Effector memory CD8-positive, alpha-beta T cell (primary cell): ENCODE results near the gene BLTP3A.
A peak's percentile ranks its signal among the peaks of the same experiment; 100 is the strongest.

Experiments
- ATAC-seq: fragments of 150-1000 bp; cut with Tn5 transposase; replicated peaks from 2 replicates; pipeline ENCODE4 v1.10.0; 2021; ENCODE audit warnings: mild to moderate bottlenecking, moderate library complexity
- DNase-seq, 3 experiments: peaks; one replicate each; pipeline ENCODE4 v3.0.0; 2021
- H3K27ac Mint-ChIP-seq, 2 donors: one replicate each; pipeline ENCODE4 v1.8.0; 2022; ENCODE audit warnings: mild to moderate bottlenecking in 2 of 2, mixed read lengths in 2 of 2, moderate library complexity in 2 of 2
- H3K27me3 Mint-ChIP-seq, 2 donors: one replicate each; pipeline ENCODE4 v1.8.0; 2022; ENCODE audit warnings: mixed read lengths in 2 of 2
- H3K36me3 Mint-ChIP-seq: one replicate; pipeline ENCODE4 v1.8.0; 2022; ENCODE audit warnings: mild to moderate bottlenecking, moderate library complexity, mixed read lengths; ENCODE audit not compliant: insufficient read depth
- H3K4me1 Mint-ChIP-seq, 2 donors: one replicate each; pipeline ENCODE4 v1.8.0; 2022; ENCODE audit warnings: low read depth in 2 of 2, mixed read lengths in 2 of 2
- H3K4me3 Mint-ChIP-seq, 2 donors: one replicate each; pipeline ENCODE4 v1.8.0; 2022; ENCODE audit warnings: mild to moderate bottlenecking in 2 of 2, mixed read lengths in 2 of 2, moderate library complexity in 2 of 2
- H3K9me3 Mint-ChIP-seq, 2 donors: one replicate each; pipeline ENCODE4 v1.8.0; 2022; ENCODE audit warnings: mixed read lengths in 2 of 2

Gene BLTP3A

DNA sequence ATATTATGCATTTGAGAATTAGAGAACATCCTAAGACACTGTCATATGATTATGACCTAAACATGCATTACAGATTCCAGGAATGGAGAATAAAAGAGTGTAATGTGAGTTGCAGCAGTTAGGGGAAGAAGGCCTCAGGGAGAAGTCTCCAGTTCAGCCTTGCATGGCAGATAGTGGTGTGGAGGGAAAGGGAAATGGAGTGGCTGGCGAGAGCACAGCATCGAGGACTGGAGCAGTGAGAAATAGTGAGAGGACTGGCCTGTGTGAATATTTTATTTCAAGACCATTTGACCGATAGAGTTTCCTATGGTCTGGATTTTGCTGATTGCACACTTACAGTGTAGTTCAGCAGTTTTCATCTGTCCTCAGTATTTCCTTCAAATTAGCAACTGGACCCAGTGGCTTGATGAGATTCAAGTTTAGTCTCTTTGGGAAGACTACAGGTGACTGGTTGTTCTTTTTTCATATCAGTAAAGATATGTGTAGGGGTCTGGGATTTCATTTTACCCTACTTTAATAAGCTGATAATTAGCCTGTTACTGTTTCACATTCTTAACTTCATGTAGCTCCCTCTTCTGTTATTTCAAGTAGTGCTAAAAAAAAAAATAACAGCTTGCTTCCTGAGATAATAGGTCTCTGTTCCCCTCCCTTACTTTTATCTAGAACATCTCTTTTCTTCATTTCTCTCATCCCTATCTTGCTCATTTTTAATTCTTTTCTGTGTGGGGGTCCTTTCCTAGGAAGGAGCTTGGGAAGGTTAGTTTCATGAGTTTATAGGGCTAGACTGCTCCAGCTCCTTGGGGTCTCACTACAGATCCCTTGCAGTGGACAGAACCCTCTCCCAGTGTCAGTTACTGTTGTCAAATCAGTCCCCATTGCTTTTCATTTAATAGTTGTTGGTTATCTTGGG lies 27.9 kb downstream of the BLTP3A start:
- ATAC-seq (no peak), DNase-seq (no peak)
- Mint-ChIP-seq H3K9me3 (no peaks in the 10 kb centered on the region), H3K27ac (peak overlapping the region; percentile 44 to 59), H3K4me3 (no peak overlapping the region), H3K4me1 (peaks cover 4 to 5% of the 10 kb centered on the region in 2 donors), H3K36me3 (peaks cover 17% of the 10 kb centered on the region), H3K27me3 (no peaks in the 10 kb centered on the region)

GRCh38 chr6:34829137-34829536 lies 37.3 kb downstream of the BLTP3A start:
- ATAC-seq (no peak), DNase-seq (no peak)
- Mint-ChIP-seq H3K9me3 (no peaks in the 10 kb centered on the region), H3K4me3 (no peak overlapping the region), H3K36me3 (peaks cover 50% of the 10 kb centered on the region), H3K27ac (no peak overlapping the region), H3K4me1 (no peaks in the 10 kb centered on the region), H3K27me3 (no peaks in the 10 kb centered on the region)

- H3K27ac Mint-ChIP-seq: no peak overlapping the region
- H3K9me3 Mint-ChIP-seq: no peaks in the 10 kb centered on the region
- ATAC-seq (no peak), DNase-seq (no peak)
- peaks cover 31% of the 10 kb centered on the region for H3K36me3 Mint-ChIP-seq
- no peaks in the 10 kb centered on the region for H3K27me3 Mint-ChIP-seq
- H3K4me3 Mint-ChIP-seq: no peak overlapping the region
- no peaks in the 10 kb centered on the region for H3K4me1 Mint-ChIP-seq
These were observed 41.1 kb downstream of the BLTP3A start for GRCh38 chr6:34832942-34833341.

DNA sequence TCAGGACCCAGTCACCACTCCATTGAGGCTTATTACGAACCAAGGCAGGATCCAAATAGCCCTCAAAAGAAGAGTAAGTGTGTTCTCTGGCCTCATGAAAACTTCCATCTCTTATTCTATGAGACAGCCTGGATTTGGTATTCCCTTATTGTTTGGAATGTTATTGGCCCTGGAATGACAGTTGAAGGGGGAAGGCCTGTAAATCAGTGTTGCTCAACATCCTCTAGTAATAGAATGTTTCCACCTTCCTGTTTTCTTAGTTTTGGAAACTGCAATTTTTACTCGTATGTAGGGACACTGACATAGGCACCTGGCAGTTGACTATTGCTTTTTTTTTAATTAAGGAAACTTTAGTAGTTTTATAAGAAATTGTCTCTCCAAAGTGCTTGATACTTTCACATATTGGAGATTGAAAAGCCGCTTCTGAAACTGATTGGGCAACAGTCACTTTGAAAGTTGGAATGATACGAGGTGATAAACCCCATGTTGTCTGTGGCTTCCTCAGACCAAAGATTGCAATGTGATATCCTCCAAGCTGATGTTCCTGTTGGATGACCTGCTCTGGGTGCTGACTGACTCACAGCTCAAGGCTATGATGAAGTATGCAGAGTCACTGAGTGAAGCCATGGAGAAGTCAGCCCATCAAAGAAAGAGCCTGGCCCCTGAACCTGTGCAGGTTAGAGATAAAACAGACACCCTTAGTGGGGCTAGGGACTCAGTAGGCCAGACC lies 43.1 kb downstream of the BLTP3A start:
- no peaks in the 10 kb centered on the region for H3K9me3 Mint-ChIP-seq
- no peak overlapping the region for H3K27ac Mint-ChIP-seq
- DNase-seq (no peak), ATAC-seq (no peak)
- no peak overlapping the region for H3K4me3 Mint-ChIP-seq
- H3K27me3 Mint-ChIP-seq: no peaks in the 10 kb centered on the region
- no peaks in the 10 kb centered on the region for H3K4me1 Mint-ChIP-seq
- peaks cover 17% of the 10 kb centered on the region for H3K36me3 Mint-ChIP-seq

DNA sequence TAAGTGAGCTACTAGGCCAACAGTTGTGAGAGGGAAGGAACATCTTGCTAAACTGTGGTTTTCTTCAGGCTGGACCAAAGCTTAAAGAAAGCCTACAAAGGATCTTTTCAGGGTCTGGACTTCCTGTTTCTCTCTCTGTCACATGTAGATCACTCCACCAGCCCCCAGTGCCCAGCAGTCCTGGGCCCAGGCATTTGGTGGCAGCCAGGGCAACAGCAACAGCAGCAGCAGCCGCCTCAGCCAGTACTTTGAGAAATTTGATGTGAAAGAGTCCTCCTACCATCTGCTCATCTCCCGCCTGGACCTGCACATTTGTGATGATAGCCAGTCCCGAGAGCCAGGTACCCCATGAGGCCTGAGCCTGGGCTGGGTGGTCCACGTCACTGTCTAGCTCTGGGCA lies 44.1 kb downstream of the BLTP3A start:
- Mint-ChIP-seq H3K4me1 (no peaks in the 10 kb centered on the region), H3K9me3 (no peaks in the 10 kb centered on the region), H3K27ac (no peak overlapping the region), H3K4me3 (no peak overlapping the region), H3K27me3 (no peaks in the 10 kb centered on the region), H3K36me3 (peaks cover 17% of the 10 kb centered on the region)
- DNase-seq (no peak), ATAC-seq (no peak)

GRCh38 chr6:34836451-34836850 lies 44.6 kb downstream of the BLTP3A start:
- peaks cover 20% of the 10 kb centered on the region for H3K36me3 Mint-ChIP-seq
- no peak overlapping the region for H3K4me3 Mint-ChIP-seq
- no peak for ATAC-seq
- H3K9me3 Mint-ChIP-seq: no peaks in the 10 kb centered on the region
- no peaks in the 10 kb centered on the region for H3K27me3 Mint-ChIP-seq
- H3K4me1 Mint-ChIP-seq: no peaks in the 10 kb centered on the region
- no peak overlapping the region for H3K27ac Mint-ChIP-seq
- no peak for DNase-seq

- H3K4me1 Mint-ChIP-seq: no peaks in the 10 kb centered on the region
- no peak for ATAC-seq
- DNase-seq: no peak
- H3K36me3 Mint-ChIP-seq: peaks cover 13% of the 10 kb centered on the region
- H3K27me3 Mint-ChIP-seq: no peaks in the 10 kb centered on the region
- no peak overlapping the region for H3K4me3 Mint-ChIP-seq
- H3K9me3 Mint-ChIP-seq: no peaks in the 10 kb centered on the region
- peak overlapping the region in 1 of 2 donors; percentile 36 for H3K27ac Mint-ChIP-seq
These were observed 45.6 kb downstream of the BLTP3A start for GRCh38 chr6:34837528-34837927.

DNA sequence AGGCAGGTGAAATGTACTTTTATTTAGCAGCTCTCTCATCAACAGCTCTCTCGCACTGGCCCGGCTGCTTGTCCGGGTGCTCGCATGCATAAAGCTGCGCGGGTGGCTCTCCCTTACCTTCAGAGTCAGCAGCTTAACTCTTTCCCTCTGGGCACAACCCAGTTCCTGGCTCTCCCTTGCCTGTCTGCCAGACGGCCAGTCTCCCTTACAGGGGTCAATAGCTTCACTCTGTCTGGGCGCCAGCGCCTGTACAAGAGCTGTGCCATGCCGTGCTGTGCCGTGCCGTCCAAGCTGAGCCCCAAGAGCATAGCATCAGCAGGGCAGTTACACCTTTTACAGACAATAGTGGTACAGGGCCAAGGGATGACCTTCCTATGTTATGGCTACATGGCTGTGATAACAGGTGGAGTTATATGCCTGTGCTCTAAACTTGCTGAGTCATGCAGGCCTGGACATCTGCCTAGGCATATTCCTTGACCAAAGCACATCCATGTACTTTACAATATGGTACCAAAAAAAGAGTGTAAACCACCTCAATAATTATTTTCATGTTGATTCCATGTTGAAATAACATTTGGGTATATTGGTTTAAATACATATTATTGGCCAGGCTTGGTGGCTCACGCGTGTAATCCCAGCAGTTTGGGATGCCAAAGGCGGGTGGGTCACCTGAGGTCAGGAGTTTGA lies 47.9 kb downstream of the BLTP3A start:
- no peak for DNase-seq
- ATAC-seq: no peak
- Mint-ChIP-seq H3K27ac (no peak overlapping the region), H3K27me3 (no peaks in the 10 kb centered on the region), H3K4me3 (no peak overlapping the region), H3K36me3 (peaks cover 15% of the 10 kb centered on the region), H3K9me3 (no peaks in the 10 kb centered on the region), H3K4me1 (no peaks in the 10 kb centered on the region)
